Raji (cell line): ENCODE data around the gene SYT11.
A peak's percentile ranks its signal among the peaks of the same experiment; 100 is the strongest.

Experiments used
- POLR2A ChIP-seq: IDR thresholded peaks from 2 replicates; pipeline ENCODE4 v1.6.1; 2011; ENCODE audit warnings: low read depth, low read length, control low read depth; ENCODE audit not compliant: insufficient read depth

SYT11 gene

GRCh38 chr1:155912056-155912536 lies 52.7 kb downstream of the SYT11 start:
- TF ChIP-seq POLR2A, result no peak

- no peak for TF ChIP-seq POLR2A
Measured at GRCh38 chr1:155913969-155914757, 54.8 kb downstream of the SYT11 start.

GRCh38 chr1:155918660-155919059 lies 59.3 kb downstream of the SYT11 start:
- no peak for TF ChIP-seq POLR2A

- TF ChIP-seq POLR2A, result no peak
Measured at GRCh38 chr1:155919801-155920200, 60.4 kb downstream of the SYT11 start.

- TF ChIP-seq POLR2A, result no peak
Measured at GRCh38 chr1:155920717-155921116, 61.4 kb downstream of the SYT11 start.

GRCh38 chr1:155925506-155925905 lies 66.1 kb downstream of the SYT11 start:
- TF ChIP-seq POLR2A, result no peak

- no peak for TF ChIP-seq POLR2A
Measured at GRCh38 chr1:155929057-155929456, 69.7 kb downstream of the SYT11 start.

GRCh38 chr1:155931332-155932038 lies 72.1 kb downstream of the SYT11 start:
- no peak for TF ChIP-seq POLR2A

- TF ChIP-seq POLR2A, result no peak
Measured at GRCh38 chr1:155932081-155932480, 72.7 kb downstream of the SYT11 start.

GRCh38 chr1:155932487-155932886 lies 73.1 kb downstream of the SYT11 start:
- no peak for TF ChIP-seq POLR2A

GRCh38 chr1:155933591-155934096 lies 74.3 kb downstream of the SYT11 start:
- no peak for TF ChIP-seq POLR2A

- peak; percentile 98 for TF ChIP-seq POLR2A
Measured at GRCh38 chr1:155934097-155934935, 74.9 kb downstream of the SYT11 start, which contains the start of gene KHDC4. Gene KHDC4, minus strand, starts transcription at chr1:155934413. Its CDS starts 40 bp downstream, at chr1:155934373.
